ENCODE data around the gene RBFA.

DNA sequence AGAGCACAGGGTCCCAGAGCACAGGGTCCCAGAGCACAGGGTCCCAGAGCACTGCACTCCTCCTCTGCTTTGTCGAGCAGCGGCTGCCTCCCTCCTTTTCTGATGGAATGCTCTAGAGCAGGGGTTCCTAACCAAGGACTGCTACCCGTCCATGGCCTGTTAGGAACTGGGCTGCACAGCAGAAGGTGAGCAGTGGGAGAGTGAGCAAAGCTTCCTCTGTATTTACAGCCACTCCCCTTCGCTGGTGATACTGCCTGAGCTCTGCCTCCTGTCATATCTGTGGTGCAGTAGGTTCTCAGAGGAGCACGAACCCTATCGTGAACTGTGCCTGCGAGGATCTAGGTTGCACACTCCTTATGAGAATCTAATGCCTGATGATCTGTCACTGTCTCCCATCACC is 41.7 kb downstream of the RBFA start:
- TF ChIP-seq CTCF (IDR thresholded peaks at IDR 0.05) (no peak), POLR2A (IDR thresholded peaks at IDR 0.05) (no peak)
